ENCODE results near the gene CCDC182.

CCDC182 gene

GRCh38 chr17:57727630-57728175 is 17.4 kb downstream of the CCDC182 start:
- no peak for DNase-seq (ENCODE audit: extremely low read depth, low read depth)
- TF ChIP-seq, protein P1, sequence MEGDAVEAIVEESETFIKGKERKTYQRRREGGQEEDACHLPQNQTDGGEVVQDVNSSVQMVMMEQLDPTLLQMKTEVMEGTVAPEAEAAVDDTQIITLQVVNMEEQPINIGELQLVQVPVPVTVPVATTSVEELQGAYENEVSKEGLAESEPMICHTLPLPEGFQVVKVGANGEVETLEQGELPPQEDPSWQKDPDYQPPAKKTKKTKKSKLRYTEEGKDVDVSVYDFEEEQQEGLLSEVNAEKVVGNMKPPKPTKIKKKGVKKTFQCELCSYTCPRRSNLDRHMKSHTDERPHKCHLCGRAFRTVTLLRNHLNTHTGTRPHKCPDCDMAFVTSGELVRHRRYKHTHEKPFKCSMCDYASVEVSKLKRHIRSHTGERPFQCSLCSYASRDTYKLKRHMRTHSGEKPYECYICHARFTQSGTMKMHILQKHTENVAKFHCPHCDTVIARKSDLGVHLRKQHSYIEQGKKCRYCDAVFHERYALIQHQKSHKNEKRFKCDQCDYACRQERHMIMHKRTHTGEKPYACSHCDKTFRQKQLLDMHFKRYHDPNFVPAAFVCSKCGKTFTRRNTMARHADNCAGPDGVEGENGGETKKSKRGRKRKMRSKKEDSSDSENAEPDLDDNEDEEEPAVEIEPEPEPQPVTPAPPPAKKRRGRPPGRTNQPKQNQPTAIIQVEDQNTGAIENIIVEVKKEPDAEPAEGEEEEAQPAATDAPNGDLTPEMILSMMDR (IDR thresholded peaks at IDR 0.05; ENCODE audit: low read depth, low read length): no peak

DNA sequence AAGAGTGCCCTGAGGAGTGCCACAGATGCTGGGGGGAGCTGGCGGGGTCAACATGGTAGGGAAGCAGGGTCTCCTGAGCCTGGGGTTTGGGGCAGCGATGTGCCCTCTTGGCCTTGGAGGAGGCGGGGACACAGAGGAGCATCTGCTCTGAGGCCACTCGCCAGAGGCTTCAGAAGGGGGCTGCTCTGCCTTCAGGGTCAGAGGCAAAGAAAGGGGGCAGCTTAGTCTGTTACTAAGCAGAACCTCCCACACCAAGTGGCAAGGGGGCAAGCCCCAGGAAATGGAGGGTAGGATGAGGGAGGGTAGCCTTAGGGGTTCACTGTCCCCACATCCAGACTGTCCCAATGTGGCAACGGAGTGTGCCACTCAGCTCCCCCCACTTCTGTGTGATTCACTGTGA is 18.3 kb downstream of the CCDC182 start:
- DNase-seq (ENCODE audit: extremely low read depth, low read depth): no peak
- TF ChIP-seq, protein P1 (IDR thresholded peaks at IDR 0.05; ENCODE audit: low read depth, low read length): no peak

- no peak for DNase-seq (ENCODE audit: extremely low read depth, low read depth)
Measured at GRCh38 chr17:57726213-57726790, 18.8 kb downstream of the CCDC182 start.

DNA sequence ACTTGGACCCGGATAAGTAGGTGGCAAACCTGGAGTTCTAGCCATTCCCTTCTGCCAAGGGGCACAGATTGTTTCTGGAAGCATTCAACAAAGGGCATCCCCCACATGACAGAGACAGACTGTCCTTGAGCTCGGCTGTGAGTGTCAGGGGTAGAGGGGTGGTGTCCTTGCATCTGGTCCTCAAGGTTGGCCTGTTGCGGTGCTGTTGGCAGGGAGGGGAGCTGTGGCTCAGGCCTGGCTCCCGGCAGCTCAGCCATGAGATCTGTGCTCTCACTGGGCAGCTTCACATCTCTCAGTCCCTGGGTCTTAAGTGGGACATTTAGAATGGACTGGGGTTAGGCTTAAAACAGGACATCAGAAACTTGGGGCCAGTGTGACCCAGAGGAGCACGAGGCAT is 20.4 kb downstream of the CCDC182 start:
- TF ChIP-seq, protein P1 (IDR thresholded peaks at IDR 0.05; ENCODE audit: low read depth, low read length): no peak
- no peak for DNase-seq (ENCODE audit: extremely low read depth, low read depth)

More at GRCh38 chr17:57726213-57726790, 18.8 kb downstream of the CCDC182 start:
- TF ChIP-seq, protein P1 (IDR thresholded peaks at IDR 0.05; ENCODE audit: low read depth, low read length): no peak

GRCh38 chr17:57724026-57724728 is 20.9 kb downstream of the CCDC182 start:
- DNase-seq (ENCODE audit: extremely low read depth, low read depth): no peak
- TF ChIP-seq, protein P1 (IDR thresholded peaks at IDR 0.05; ENCODE audit: low read depth, low read length): no peak

GRCh38 chr17:57723427-57724025 is 21.6 kb downstream of the CCDC182 start:
- TF ChIP-seq, protein P1 (IDR thresholded peaks at IDR 0.05; ENCODE audit: low read depth, low read length): no peak
- DNase-seq (ENCODE audit: extremely low read depth, low read depth): no peak

- TF ChIP-seq, protein P1 (IDR thresholded peaks at IDR 0.05; ENCODE audit: low read depth, low read length): no peak
Measured at GRCh38 chr17:57722704-57723043, 22.4 kb downstream of the CCDC182 start.

More at GRCh38 chr17:57722704-57723043, 22.4 kb downstream of the CCDC182 start:
- no peak for DNase-seq (ENCODE audit: extremely low read depth, low read depth)

Measured in AG09319 (cell line).